PFSK-1 (cell line): ENCODE measurements around the gene CP.

Experiments used
- FOXP2 ChIP-seq: optimal IDR thresholded peaks from 2 replicates; pipeline ENCODE3; 2011; ENCODE audit warnings: borderline replicate concordance, control low read depth, inconsistent platforms; ENCODE audit not compliant: insufficient read depth; ENCODE audit errors: extremely low read length, extremely low read depth
- POLR2AphosphoS5 ChIP-seq: IDR thresholded peaks from 2 replicates; pipeline ENCODE4 v1.6.1; 2012; ENCODE audit warnings: low read depth, mild to moderate bottlenecking, control low read depth, low read length, moderate library complexity
- REST ChIP-seq, 2 experiments: IDR thresholded peaks; 2 replicates each; pipeline versions ENCODE4 v1.6.1 to v1.8.0; 2011 to 2012; ENCODE audit warnings: low read depth in 2 of 2, low read length in 2 of 2, control low read depth in 1 of 2, inconsistent platforms in 1 of 2, mild to moderate bottlenecking in 1 of 2, moderate library complexity in 1 of 2; ENCODE audit not compliant: insufficient read depth in 1 of 2
- SIN3A ChIP-seq: IDR thresholded peaks from 2 replicates; pipeline ENCODE4 v1.6.1; 2012; ENCODE audit warnings: mild to moderate bottlenecking, low read length, moderate library complexity, borderline replicate concordance; ENCODE audit not compliant: insufficient read depth
- TAF1 ChIP-seq: IDR thresholded peaks from 2 replicates; pipeline ENCODE4 v1.6.1; 2012; ENCODE audit warnings: low read length, control low read depth, borderline replicate concordance; ENCODE audit not compliant: insufficient read depth

CP gene

GRCh38 chr3:149217347-149217746, 4.3 kb downstream of the CP start:
- TF ChIP-seq POLR2AphosphoS5 (no peak), TAF1 (no peak), REST (IDR thresholded peaks at IDR 0.05; ENCODE audit: insufficient read depth in 1 of 2, low read depth in 2 of 2, low read length in 2 of 2) (no peak), SIN3A (no peak)

- TF ChIP-seq POLR2AphosphoS5 (no peak), REST (IDR thresholded peaks at IDR 0.05; ENCODE audit: insufficient read depth in 1 of 2, low read depth in 2 of 2, low read length in 2 of 2) (no peak), TAF1 (no peak), SIN3A (no peak), FOXP2 (no peak)
These were observed 5.3 kb downstream of the CP start for GRCh38 chr3:149216193-149216869.

- no peak for TF ChIP-seq POLR2AphosphoS5
- TF ChIP-seq TAF1: no peak
These were observed 6.1 kb downstream of the CP start for GRCh38 chr3:149215515-149215914.

GRCh38 chr3:149214702-149215101, 6.9 kb downstream of the CP start:
- no peak for TF ChIP-seq REST (IDR thresholded peaks at IDR 0.05; ENCODE audit: insufficient read depth in 1 of 2, low read depth in 2 of 2, low read length in 2 of 2)
- TF ChIP-seq SIN3A: no peak
- no peak for TF ChIP-seq POLR2AphosphoS5
- no peak for TF ChIP-seq FOXP2

- no peak for TF ChIP-seq REST (IDR thresholded peaks at IDR 0.05; ENCODE audit: insufficient read depth in 1 of 2, low read depth in 2 of 2, low read length in 2 of 2)
- no peak for TF ChIP-seq SIN3A
- no peak for TF ChIP-seq POLR2AphosphoS5
- no peak for TF ChIP-seq FOXP2
- TF ChIP-seq TAF1: no peak
These were observed 9.2 kb downstream of the CP start for GRCh38 chr3:149212386-149212785.
